Peyer's patch (tissue), 4 donors: ENCODE measurements around the gene PRR35. TPM values are rescaled to one million over a fixed set of nuclear protein-coding genes. Genes with fewer than 3 reads are reported as not detected.
A peak's percentile ranks its signal among the peaks of the same experiment; 100 is the strongest.
"Not testable (repeated sequence)": the region's sequence is repeated elsewhere in the genome, so short reads cannot be mapped to it uniquely, and the experiment has no call there.

Experiments used
- DNase-seq, 3 donors: peaks; one replicate each; pipeline ENCODE4 v3.0.0-alpha.2; 2017 to 2019
- H3K27ac ChIP-seq, 4 donors: fragments of 200-600 bp; sonication (generic); one replicate each; pipeline ENCODE4 v1.5.1; 2016 to 2019
- H3K27me3 ChIP-seq, 2 donors: fragments of 200-600 bp; sonication (generic); one replicate each; pipeline ENCODE4 v1.5.1; 2019
- H3K36me3 ChIP-seq, 3 donors: fragments of 200-600 bp; sonication (generic); one replicate each; pipeline ENCODE4 v1.5.1; 2016 to 2019
- H3K4me1 ChIP-seq, 4 donors: fragments of 200-600 bp; sonication (generic); one replicate each; pipeline ENCODE4 v1.5.1; 2016 to 2019
- H3K4me3 ChIP-seq, 4 donors: fragments of 200-600 bp; sonication (generic); 1 replicate in 3 of 4; 2 replicates in 1 of 4; pipeline ENCODE4 v1.5.1; 2016 to 2019; ENCODE audit warnings: mild to moderate bottlenecking in 1 of 4
- H3K9me3 ChIP-seq, 4 donors: fragments of 200-600 bp; sonication (generic); one replicate each; pipeline ENCODE4 v1.5.1; 2016 to 2019; ENCODE audit warnings: mild to moderate bottlenecking in 1 of 4
- CTCF ChIP-seq, 6 experiments: fragments of 450-650 bp in 4 of 6; fragments of 200-600 bp in 2 of 6; sonication (generic) in 1 of 6; IDR thresholded peaks; one replicate each; pipeline ENCODE4 v1.5.1; 2017 to 2019; ENCODE audit warnings: antibody characterized with exemption in 6 of 6, mild to moderate bottlenecking in 3 of 6, moderate library complexity in 1 of 6
- POLR2A ChIP-seq, 2 donors: fragments of 450-650 bp; IDR thresholded peaks; one replicate each; pipeline ENCODE4 v1.5.1; 2017; ENCODE audit warnings: antibody characterized with exemption in 2 of 2, mild to moderate bottlenecking in 2 of 2, moderate library complexity in 2 of 2
- total RNA-seq, 4 donors: library from RNA; depleted of rRNA; stranded (reverse); fragments of >200 nt; gene quantifications; one replicate each; pipeline ENCODE4 v1.1.0, GENCODE V29; 2016

Gene PRR35
- total RNA-seq, 4 donors from 2014 or later = not detected

GRCh38 chr16:595094-595528, 34.9 kb downstream of the PRR35 start:
- Histone ChIP-seq H3K27me3 (no peaks in the 10 kb centered on the region), H3K9me3 (no peaks in the 10 kb centered on the region), H3K4me1 (peaks cover 11 to 45% (median 12%) of the 10 kb centered on the region in 4 donors), H3K4me3 (no peak overlapping the region), H3K36me3 (peaks cover 0 to 21% (median 0%) of the 10 kb centered on the region in 3 donors), H3K27ac (peak overlapping the region in 2 of 4 donors; percentile 25 to 94)
- DNase-seq = no peak
- no peak for TF ChIP-seq POLR2A (IDR thresholded peaks at IDR 0.05)
- no peak for TF ChIP-seq CTCF (IDR thresholded peaks at IDR 0.05)

GRCh38 chr16:595942-596735, 35.9 kb downstream of the PRR35 start:
- H3K27ac ChIP-seq = no peak overlapping the region
- DNase-seq = no peak

GRCh38 chr16:596736-597060, 36.5 kb downstream of the PRR35 start:
- TF ChIP-seq CTCF (IDR thresholded peaks at IDR 0.05) (no peak), POLR2A (IDR thresholded peaks at IDR 0.05) (no peak)
- H3K36me3 ChIP-seq = peaks cover 0 to 27% (median 0%) of the 10 kb centered on the region in 3 donors
- peaks cover 5 to 34% (median 10%) of the 10 kb centered on the region in 4 donors for H3K4me1 ChIP-seq
- H3K27ac ChIP-seq = no peak overlapping the region
- H3K27me3 ChIP-seq = no peaks in the 10 kb centered on the region
- no peak for DNase-seq
- H3K9me3 ChIP-seq = no peaks in the 10 kb centered on the region
- H3K4me3 ChIP-seq = no peak overlapping the region

More at GRCh38 chr16:595942-596735, 35.9 kb downstream of the PRR35 start:
- Histone ChIP-seq H3K36me3 (peaks cover 0 to 27% (median 0%) of the 10 kb centered on the region in 3 donors), H3K9me3 (no peaks in the 10 kb centered on the region), H3K27me3 (no peaks in the 10 kb centered on the region), H3K4me3 (no peak overlapping the region), H3K4me1 (peaks cover 5 to 39% (median 10%) of the 10 kb centered on the region in 4 donors)
- TF ChIP-seq POLR2A (IDR thresholded peaks at IDR 0.05) (no peak), CTCF (IDR thresholded peaks at IDR 0.05) (no peak)

- DNase-seq, H3K4me3 ChIP-seq, H3K27me3 ChIP-seq, H3K9me3 ChIP-seq, H3K27ac ChIP-seq: not testable (repeated sequence)
- Histone ChIP-seq H3K36me3 (peaks cover 0 to 27% (median 0%) of the 10 kb centered on the region in 3 donors), H3K4me1 (peaks cover 0 to 24% (median 3%) of the 10 kb centered on the region in 4 donors)
Observed at GRCh38 chr16:597655-598054, 37.5 kb downstream of the PRR35 start.

GRCh38 chr16:598823-599739, 38.9 kb downstream of the PRR35 start:
- H3K9me3 ChIP-seq = no peaks in the 10 kb centered on the region
- peaks cover 0 to 27% (median 0%) of the 10 kb centered on the region in 3 donors for H3K36me3 ChIP-seq
- peaks cover 0 to 14% (median 0%) of the 10 kb centered on the region in 4 donors for H3K4me1 ChIP-seq
- TF ChIP-seq POLR2A (IDR thresholded peaks at IDR 0.05) = no peak
- TF ChIP-seq CTCF (IDR thresholded peaks at IDR 0.05) = no peak
- H3K27ac ChIP-seq = no peak overlapping the region
- H3K4me3 ChIP-seq = no peak overlapping the region
- DNase-seq = no peak
- no peaks in the 10 kb centered on the region for H3K27me3 ChIP-seq
